Measurements from ENCODE around the gene ISLR. TPM values are rescaled to one million over a fixed set of nuclear protein-coding genes. Genes with fewer than 3 reads are reported as not detected.

The ISLR gene
- polyA plus RNA-seq, 2 donors, result 2.3 to 5.3 TPM

GRCh38 chr15:74202452-74203401, 29.2 kb downstream of the ISLR start, which contains the start of gene STRA6:
TSS of gene STRA6 (minus strand) at chr15:74202787. CDS start at chr15:74202267, 520 bp downstream.
- H3K4me1 ChIP-seq (ENCODE audit: control insufficient read depth in 2 of 2, insufficient read depth in 2 of 2, low read length in 1 of 2), result peaks cover 0 to 17% of the 10 kb centered on the region in 2 donors
- no peaks in the 10 kb centered on the region for H3K9me3 ChIP-seq (ENCODE audit: control insufficient read depth in 2 of 2, insufficient read depth in 1 of 2, low read depth in 1 of 2, low read length in 1 of 2)
- no peaks in the 10 kb centered on the region for H3K36me3 ChIP-seq (ENCODE audit: control insufficient read depth in 2 of 2, insufficient read depth in 2 of 2, low read length in 1 of 2)
- 56 to 66% methylated on average over 25 to 26 of the region's 26 CpGs for WGBS, 2 donors
- no peak within 1 kb of the TSS for H3K4me3 ChIP-seq (ENCODE audit: low read depth in 1 of 2, low read length in 2 of 2)
- no peaks in the 10 kb centered on the region for H3K27me3 ChIP-seq (ENCODE audit: control insufficient read depth in 1 of 2, insufficient read depth in 2 of 2, low read length in 2 of 2)
- H3K27ac ChIP-seq (ENCODE audit: low read depth in 2 of 2, low read length in 1 of 2), result no peak within 1 kb of the TSS

- Histone ChIP-seq H3K36me3 (ENCODE audit: control insufficient read depth in 2 of 2, insufficient read depth in 2 of 2, low read length in 1 of 2) (no peaks in the 10 kb centered on the region), H3K4me1 (ENCODE audit: control insufficient read depth in 2 of 2, insufficient read depth in 2 of 2, low read length in 1 of 2) (peaks cover 0 to 17% of the 10 kb centered on the region in 2 donors), H3K4me3 (ENCODE audit: low read depth in 1 of 2, low read length in 2 of 2) (no peak overlapping the region), H3K9me3 (ENCODE audit: control insufficient read depth in 2 of 2, insufficient read depth in 1 of 2, low read depth in 1 of 2, low read length in 1 of 2) (no peaks in the 10 kb centered on the region), H3K27me3 (ENCODE audit: control insufficient read depth in 1 of 2, insufficient read depth in 2 of 2, low read length in 2 of 2) (no peaks in the 10 kb centered on the region), H3K27ac (ENCODE audit: low read depth in 2 of 2, low read length in 1 of 2) (no peak overlapping the region)
- WGBS, 2 donors, result 43 to 61% methylated on average over 10 of the region's 10 CpGs
Measured at GRCh38 chr15:74203914-74204431, 30.5 kb downstream of the ISLR start.

GRCh38 chr15:74205582-74205947, 32.1 kb downstream of the ISLR start:
- WGBS, 2 donors, result 84 to 85% methylated on average over 4 of the region's 4 CpGs
- H3K27me3 ChIP-seq (ENCODE audit: control insufficient read depth in 1 of 2, insufficient read depth in 2 of 2, low read length in 2 of 2), result no peaks in the 10 kb centered on the region

GRCh38 chr15:74206801-74207281, 33.3 kb downstream of the ISLR start:
- 38 to 46% methylated on average over 6 of the region's 6 CpGs for WGBS, 2 donors
- H3K4me1 ChIP-seq (ENCODE audit: control insufficient read depth in 2 of 2, insufficient read depth in 2 of 2, low read length in 1 of 2), result peaks cover 0 to 2% of the 10 kb centered on the region in 2 donors
- H3K9me3 ChIP-seq (ENCODE audit: control insufficient read depth in 2 of 2, insufficient read depth in 1 of 2, low read depth in 1 of 2, low read length in 1 of 2), result no peaks in the 10 kb centered on the region
- no peaks in the 10 kb centered on the region for H3K36me3 ChIP-seq (ENCODE audit: control insufficient read depth in 2 of 2, insufficient read depth in 2 of 2, low read length in 1 of 2)
- H3K27ac ChIP-seq (ENCODE audit: low read depth in 2 of 2, low read length in 1 of 2), result no peak overlapping the region
- H3K27me3 ChIP-seq (ENCODE audit: control insufficient read depth in 1 of 2, insufficient read depth in 2 of 2, low read length in 2 of 2), result no peaks in the 10 kb centered on the region
- no peak overlapping the region for H3K4me3 ChIP-seq (ENCODE audit: low read depth in 1 of 2, low read length in 2 of 2)

More at GRCh38 chr15:74205582-74205947, 32.1 kb downstream of the ISLR start:
- Histone ChIP-seq H3K4me3 (ENCODE audit: low read depth in 1 of 2, low read length in 2 of 2) (no peak overlapping the region), H3K4me1 (ENCODE audit: control insufficient read depth in 2 of 2, insufficient read depth in 2 of 2, low read length in 1 of 2) (peaks cover 0 to 15% of the 10 kb centered on the region in 2 donors), H3K27ac (ENCODE audit: low read depth in 2 of 2, low read length in 1 of 2) (no peak overlapping the region), H3K36me3 (ENCODE audit: control insufficient read depth in 2 of 2, insufficient read depth in 2 of 2, low read length in 1 of 2) (no peaks in the 10 kb centered on the region), H3K9me3 (ENCODE audit: control insufficient read depth in 2 of 2, insufficient read depth in 1 of 2, low read depth in 1 of 2, low read length in 1 of 2) (no peaks in the 10 kb centered on the region)

GRCh38 chr15:74207652-74208440, 34.3 kb downstream of the ISLR start:
- no peaks in the 10 kb centered on the region for H3K27me3 ChIP-seq (ENCODE audit: control insufficient read depth in 1 of 2, insufficient read depth in 2 of 2, low read length in 2 of 2)
- no peak overlapping the region for H3K4me3 ChIP-seq (ENCODE audit: low read depth in 1 of 2, low read length in 2 of 2)
- H3K4me1 ChIP-seq (ENCODE audit: control insufficient read depth in 2 of 2, insufficient read depth in 2 of 2, low read length in 1 of 2), result no peaks in the 10 kb centered on the region
- H3K27ac ChIP-seq (ENCODE audit: low read depth in 2 of 2, low read length in 1 of 2), result no peak overlapping the region
- H3K36me3 ChIP-seq (ENCODE audit: control insufficient read depth in 2 of 2, insufficient read depth in 2 of 2, low read length in 1 of 2), result no peaks in the 10 kb centered on the region
- WGBS, 2 donors, result 80% methylated on average over 16 of the region's 16 CpGs
- no peaks in the 10 kb centered on the region for H3K9me3 ChIP-seq (ENCODE audit: control insufficient read depth in 2 of 2, insufficient read depth in 1 of 2, low read depth in 1 of 2, low read length in 1 of 2)

GRCh38 chr15:74208496-74208895, 35.0 kb downstream of the ISLR start:
- no peak overlapping the region for H3K4me3 ChIP-seq (ENCODE audit: low read depth in 1 of 2, low read length in 2 of 2)
- H3K9me3 ChIP-seq (ENCODE audit: control insufficient read depth in 2 of 2, insufficient read depth in 1 of 2, low read depth in 1 of 2, low read length in 1 of 2), result no peaks in the 10 kb centered on the region
- H3K27me3 ChIP-seq (ENCODE audit: control insufficient read depth in 1 of 2, insufficient read depth in 2 of 2, low read length in 2 of 2), result no peaks in the 10 kb centered on the region
- H3K4me1 ChIP-seq (ENCODE audit: control insufficient read depth in 2 of 2, insufficient read depth in 2 of 2, low read length in 1 of 2), result no peaks in the 10 kb centered on the region
- no peaks in the 10 kb centered on the region for H3K36me3 ChIP-seq (ENCODE audit: control insufficient read depth in 2 of 2, insufficient read depth in 2 of 2, low read length in 1 of 2)
- no peak overlapping the region for H3K27ac ChIP-seq (ENCODE audit: low read depth in 2 of 2, low read length in 1 of 2)
- WGBS, 2 donors, result 69 to 83% methylated on average over 6 of the region's 6 CpGs

GRCh38 chr15:74208901-74209559, 35.5 kb downstream of the ISLR start:
- Histone ChIP-seq H3K4me1 (ENCODE audit: control insufficient read depth in 2 of 2, insufficient read depth in 2 of 2, low read length in 1 of 2) (no peaks in the 10 kb centered on the region), H3K27me3 (ENCODE audit: control insufficient read depth in 1 of 2, insufficient read depth in 2 of 2, low read length in 2 of 2) (no peaks in the 10 kb centered on the region), H3K9me3 (ENCODE audit: control insufficient read depth in 2 of 2, insufficient read depth in 1 of 2, low read depth in 1 of 2, low read length in 1 of 2) (no peaks in the 10 kb centered on the region), H3K4me3 (ENCODE audit: low read depth in 1 of 2, low read length in 2 of 2) (no peak overlapping the region), H3K27ac (ENCODE audit: low read depth in 2 of 2, low read length in 1 of 2) (no peak overlapping the region), H3K36me3 (ENCODE audit: control insufficient read depth in 2 of 2, insufficient read depth in 2 of 2, low read length in 1 of 2) (no peaks in the 10 kb centered on the region)
- 54 to 65% methylated on average over 11 of the region's 11 CpGs for WGBS, 2 donors

GRCh38 chr15:74209560-74209958, 36.0 kb downstream of the ISLR start:
- WGBS, 2 donors, result 83 to 84% methylated on average over 5 of the region's 5 CpGs
- Histone ChIP-seq H3K27me3 (ENCODE audit: control insufficient read depth in 1 of 2, insufficient read depth in 2 of 2, low read length in 2 of 2) (no peaks in the 10 kb centered on the region), H3K4me3 (ENCODE audit: low read depth in 1 of 2, low read length in 2 of 2) (no peak overlapping the region), H3K36me3 (ENCODE audit: control insufficient read depth in 2 of 2, insufficient read depth in 2 of 2, low read length in 1 of 2) (no peaks in the 10 kb centered on the region), H3K27ac (ENCODE audit: low read depth in 2 of 2, low read length in 1 of 2) (no peak overlapping the region), H3K4me1 (ENCODE audit: control insufficient read depth in 2 of 2, insufficient read depth in 2 of 2, low read length in 1 of 2) (no peaks in the 10 kb centered on the region), H3K9me3 (ENCODE audit: control insufficient read depth in 2 of 2, insufficient read depth in 1 of 2, low read depth in 1 of 2, low read length in 1 of 2) (no peaks in the 10 kb centered on the region)
